GM19099 (cell line): ENCODE results near the gene PARL.

Experiments
- POLR2A ChIP-seq: IDR thresholded peaks from 3 replicates; pipeline ENCODE4 v1.6.1; 2011; ENCODE audit warnings: low read depth; ENCODE audit not compliant: insufficient read length; ENCODE audit errors: extremely low read depth

Gene PARL

DNA sequence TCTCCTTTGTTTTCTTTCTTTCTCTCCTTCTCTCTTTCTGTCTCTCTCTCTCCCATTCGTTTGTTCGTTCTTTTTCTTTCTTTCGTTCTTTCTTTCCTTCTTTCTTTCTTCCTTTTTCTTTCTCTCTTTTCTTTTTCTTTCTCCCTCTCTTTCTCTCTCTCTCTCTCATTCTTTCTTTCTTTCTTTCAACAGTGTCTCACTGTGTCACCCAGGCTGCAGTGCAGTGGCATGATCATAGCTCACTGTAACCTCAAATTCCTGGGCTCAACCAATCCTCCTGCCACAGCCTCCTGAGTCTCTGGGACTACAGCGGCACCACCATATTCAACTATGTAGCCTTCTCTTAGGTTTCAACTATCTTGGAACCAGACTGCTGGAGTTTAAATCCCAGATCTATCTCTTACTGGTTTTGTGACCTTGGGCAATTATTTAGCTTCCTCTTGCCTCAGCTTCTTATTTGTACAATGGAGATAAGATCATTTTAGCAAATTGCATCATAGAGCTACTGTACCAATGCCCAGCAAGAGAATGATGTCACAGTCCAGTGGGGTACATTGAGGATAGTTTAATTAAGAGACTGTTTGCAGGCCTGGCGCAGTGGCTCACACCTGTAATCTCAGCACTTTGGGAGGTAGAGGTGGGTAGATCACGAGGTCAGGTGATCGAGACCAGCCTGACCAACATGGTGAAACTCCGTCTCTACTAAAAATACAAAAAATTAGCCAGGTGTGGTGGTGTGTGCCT, 27.3 kb upstream of the PARL start:
- no peak for TF ChIP-seq POLR2A

DNA sequence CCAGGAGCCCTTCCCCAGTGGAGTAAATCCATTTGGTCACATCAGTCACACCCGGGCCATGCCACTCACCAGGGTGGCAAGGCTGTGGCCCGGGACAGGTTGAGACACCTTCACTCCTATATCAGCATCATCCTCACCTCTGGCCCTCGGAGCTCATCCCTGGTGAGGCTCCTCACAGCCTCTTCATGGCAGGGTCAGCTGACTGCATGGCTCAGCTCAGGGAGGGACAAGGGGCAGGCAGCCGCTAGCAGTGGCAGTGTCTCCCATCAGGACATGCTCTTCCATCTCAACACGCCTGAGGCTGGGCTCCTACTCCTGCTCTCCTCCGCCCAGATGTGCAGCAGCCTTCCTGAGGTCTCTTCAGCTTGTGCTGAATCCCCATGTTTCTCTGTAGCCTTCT, 26.4 kb upstream of the PARL start:
- TF ChIP-seq POLR2A = no peak

DNA sequence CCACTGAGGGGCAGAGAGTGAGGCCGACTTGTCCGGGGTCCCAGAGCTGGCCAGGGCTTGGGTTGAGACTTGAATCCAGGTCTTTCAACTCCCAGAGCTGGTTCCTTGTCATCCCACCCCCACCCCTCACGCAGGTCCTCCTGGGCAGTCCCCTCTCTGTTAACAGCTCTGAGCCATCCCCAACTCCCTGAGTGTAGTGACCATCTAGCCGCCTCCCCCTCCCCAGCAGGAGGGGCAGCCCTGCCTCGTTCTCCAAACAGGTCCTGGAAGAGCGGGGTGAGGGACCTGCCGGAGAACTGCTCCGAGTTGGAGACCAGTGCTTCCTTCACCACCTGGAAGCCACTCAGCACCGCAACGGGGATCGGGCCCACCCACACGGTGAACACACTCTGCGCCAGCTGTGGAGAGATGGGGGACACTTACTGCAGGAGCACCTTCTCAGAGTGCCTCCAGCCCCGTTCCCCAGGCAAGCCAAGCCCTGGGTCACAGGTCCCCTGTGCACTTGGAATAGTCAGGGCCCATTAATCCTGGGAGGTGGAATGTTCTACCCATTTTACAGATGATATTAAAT, 24.4 kb upstream of the PARL start:
- TF ChIP-seq POLR2A = no peak

DNA sequence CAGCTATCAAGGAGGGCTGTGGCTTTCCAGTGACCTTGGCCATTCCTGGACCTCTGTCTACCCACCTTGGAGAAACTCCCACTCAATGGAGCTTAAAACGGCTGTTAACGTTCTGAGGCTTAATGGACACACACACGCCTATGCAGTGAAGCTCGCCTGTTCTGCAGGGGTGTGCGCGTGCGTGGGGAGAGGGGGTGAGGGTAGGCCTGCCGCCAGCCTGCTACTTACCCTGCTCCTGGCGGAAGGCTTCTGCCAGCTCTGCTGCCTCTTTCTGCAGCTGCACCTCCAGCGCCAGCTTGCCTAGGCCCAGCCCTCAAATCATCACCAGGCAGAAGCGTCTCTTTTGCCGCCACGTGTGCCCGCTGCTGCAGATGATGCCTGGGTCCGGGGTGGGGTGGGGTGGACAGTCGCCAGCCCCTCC, 23.2 kb upstream of the PARL start:
- no peak for TF ChIP-seq POLR2A

DNA sequence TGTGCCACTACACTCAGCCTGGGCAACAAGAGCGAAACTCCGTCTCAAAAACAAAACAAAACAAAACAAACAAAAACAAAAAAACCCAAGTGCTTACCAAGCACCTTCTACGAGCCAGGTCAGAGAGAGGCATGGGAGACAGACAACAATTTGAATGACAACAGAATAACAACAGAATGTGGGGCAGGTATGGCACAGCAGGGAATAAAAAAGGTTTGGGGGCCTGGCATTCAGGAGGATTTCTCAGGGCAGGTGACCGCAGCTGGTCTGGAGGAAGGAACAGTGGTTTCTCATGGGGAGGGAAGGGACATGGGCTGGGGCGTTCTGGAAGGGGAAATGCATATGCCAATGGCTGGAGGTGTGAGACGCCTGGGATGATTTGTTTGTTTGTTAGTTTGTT, 22.5 kb upstream of the PARL start:
- TF ChIP-seq POLR2A = no peak

DNA sequence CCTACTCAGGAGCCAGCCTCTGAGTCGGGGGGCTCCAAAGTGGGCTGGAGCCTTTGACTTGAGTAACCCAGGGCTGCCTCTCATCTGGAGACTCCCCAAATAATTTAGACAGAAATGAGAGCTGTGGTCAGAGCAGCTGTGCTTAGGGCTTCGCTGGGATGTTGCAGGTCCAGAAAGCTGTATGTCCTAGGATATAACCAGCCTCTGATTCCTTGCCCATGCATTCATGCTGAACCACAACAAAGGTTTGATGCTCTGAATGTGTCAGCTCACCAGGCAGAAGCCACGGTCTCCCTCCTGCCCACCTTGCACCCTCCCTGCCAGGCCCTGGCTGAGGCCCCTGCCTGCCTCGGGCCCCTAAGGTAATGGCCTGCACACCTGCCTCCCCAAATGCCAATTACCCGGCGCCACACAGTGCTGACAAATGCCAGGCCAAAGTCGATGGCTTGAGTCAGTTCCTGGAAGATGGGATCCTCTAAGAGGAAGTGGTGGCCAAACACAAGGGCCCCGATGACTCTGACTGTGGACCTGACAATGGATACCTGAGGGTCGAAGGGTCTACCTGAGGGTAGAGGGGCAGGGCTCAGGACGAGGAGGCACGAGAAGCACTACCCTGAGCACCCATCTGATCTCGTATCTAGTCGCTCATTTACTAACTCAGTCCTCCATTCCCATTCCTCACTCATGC, 21.7 kb upstream of the PARL start:
- no peak for TF ChIP-seq POLR2A

DNA sequence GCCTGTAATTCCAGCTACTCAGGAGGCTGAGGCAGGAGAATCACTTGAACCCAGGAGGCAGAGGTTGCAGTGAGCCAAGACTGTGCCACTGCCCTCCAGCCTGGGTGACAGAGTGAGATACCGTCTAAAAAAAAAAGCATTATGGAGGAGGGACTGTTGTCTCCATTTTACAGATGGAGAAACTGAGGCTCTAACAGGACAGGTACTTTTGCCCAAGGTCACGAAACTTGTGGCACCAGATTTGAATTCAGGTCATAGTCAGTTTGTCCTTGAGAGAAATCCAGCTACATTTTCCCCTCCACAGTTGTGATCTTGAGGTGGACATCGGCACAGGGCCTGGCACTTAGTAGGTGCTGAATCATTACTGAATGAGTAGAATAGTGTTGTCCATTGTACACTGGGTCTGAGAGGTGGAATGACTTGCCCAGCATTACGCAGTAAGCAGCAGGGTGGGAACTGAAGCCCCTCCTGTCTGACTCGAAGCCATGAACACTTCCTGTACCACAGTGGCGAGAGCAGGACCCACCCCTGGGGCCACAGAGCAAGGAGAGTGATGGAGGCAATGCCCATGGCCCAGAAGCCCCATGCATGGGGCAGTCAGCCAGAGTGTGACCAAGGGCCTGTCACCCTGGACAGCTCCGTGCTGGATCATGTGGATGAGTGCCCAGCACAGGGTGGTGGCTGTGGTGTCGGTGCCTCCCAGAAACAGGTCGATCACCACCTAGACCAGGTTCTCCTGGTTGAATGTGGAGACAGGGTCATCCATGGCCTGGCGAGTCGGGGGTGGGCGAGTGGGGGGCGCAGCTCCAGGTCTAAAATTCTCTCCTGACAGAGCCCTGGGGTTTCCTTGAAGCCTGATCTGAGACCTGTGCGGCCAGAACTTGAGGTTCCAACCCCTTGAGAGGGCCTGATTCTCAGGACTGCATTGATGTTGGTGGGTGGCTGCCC, 20.4 kb upstream of the PARL start:
- TF ChIP-seq POLR2A = no peak

DNA sequence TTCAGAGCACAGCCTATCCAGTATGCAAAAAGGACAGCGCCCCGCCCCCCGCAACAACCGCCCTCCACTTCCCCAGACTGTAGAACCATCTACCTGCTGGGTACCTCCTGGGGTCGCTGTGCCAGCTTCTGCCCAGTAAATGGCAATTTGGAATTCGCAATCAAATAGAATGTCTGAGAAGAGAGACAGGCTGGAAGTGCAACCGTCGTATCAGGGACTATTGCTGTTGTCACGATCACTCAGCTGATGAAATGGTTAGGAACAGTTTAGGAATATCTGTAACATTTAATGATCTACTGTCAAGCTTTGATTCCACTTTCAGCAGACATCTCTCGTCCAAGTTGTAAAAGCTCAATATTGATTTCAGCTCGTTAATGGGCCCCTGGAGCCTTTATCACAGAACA, 13.3 kb upstream of the PARL start:
- TF ChIP-seq POLR2A = no peak

DNA sequence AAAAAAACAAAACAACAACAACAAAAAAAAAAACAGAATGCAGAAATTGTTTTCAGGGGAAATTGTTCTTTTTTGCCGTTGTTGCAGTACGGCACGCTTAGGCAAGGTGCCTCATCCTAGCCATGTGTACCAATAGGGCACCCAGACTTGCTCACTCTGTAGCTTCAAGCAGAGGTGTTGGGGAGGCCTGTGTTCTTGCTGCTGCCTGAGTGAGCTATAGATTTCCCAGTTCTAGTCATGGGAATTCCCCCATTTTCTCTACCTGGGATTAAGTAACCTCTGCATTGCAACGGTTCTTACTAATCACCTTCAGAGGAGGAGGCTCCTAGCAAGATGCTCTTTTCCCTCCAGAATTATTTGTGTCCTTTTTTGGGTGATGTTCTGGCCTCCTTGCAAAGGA, 12.9 kb upstream of the PARL start:
- TF ChIP-seq POLR2A = no peak

DNA sequence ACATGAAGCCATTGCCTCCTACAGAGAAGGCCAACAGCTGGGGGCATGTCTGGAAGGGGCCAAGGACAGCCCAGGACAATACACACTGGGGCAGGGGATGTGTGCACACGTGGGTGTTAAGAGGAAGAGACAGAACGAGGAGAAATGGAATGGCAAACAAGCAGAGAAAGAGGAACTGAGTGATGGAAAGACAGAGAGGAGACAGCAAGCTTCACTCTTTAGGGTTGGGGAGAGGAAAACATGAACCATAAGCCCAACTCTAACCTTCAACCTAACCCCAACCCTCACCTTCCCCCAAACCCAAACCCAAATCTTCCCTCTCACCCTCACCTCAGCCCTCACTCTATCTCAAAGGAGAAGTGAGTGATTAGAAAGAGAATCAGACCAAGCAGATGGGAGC, 11.9 kb upstream of the PARL start:
- TF ChIP-seq POLR2A = no peak

DNA sequence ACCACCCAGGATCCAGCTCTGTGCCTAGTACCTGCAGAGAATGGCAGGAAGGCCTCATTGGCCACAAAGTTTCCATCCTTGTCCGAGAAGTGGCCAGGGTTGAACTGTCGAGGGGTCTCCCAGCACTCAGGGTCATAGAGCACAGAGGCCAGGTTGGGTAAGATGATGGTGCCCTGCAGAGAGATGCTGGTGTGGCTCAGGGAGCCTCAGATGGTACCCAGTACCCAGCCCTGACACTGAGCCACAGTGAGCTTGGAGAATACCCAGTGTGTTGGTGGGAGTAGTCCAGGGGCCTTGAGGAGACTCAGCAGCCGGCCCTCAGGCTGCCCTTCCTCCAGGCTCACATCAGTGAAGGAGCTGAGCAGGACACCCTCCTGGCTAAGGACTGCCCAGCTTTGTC, 11.5 kb upstream of the PARL start:
- TF ChIP-seq POLR2A = no peak

DNA sequence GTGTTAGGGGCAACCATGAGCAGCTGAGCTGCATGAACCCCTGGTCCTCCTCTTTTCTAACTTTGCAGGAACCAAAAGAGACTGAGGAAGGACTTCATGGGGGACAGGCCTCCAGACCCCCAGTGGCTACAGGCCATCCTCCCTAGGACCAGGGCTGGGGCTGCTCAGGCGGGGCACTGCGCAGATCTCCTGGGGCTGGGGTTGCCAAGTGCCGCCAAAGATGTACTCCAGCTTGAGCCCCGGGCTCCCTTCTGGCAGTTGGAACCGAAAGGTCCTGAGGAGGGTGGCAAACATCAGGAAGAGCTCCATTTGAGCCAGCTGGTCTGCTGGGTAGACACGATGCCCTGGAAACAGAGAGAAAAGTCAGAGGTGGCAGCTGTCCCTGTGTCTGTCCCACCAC, 11.1 kb upstream of the PARL start:
- no peak for TF ChIP-seq POLR2A

DNA sequence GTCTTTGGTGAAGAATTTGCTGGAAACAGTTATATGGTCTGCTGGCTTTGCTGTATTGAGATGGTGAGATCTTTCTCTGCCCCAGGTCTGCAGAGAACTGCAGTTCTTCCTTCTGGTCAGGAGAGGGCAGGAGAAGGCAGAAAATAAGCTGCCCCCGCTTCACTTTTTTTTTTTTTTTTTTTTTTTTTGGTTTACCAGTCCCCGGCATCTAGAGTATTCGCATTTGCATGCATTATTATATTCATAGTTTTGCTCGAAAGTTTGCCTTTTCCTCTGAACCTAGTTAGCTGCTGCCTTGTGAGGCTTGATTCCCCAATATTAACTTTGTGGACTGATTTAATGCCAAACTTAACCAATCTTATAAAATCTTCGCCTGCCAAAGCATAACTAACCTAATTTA, 10.6 kb upstream of the PARL start:
- TF ChIP-seq POLR2A = no peak

DNA sequence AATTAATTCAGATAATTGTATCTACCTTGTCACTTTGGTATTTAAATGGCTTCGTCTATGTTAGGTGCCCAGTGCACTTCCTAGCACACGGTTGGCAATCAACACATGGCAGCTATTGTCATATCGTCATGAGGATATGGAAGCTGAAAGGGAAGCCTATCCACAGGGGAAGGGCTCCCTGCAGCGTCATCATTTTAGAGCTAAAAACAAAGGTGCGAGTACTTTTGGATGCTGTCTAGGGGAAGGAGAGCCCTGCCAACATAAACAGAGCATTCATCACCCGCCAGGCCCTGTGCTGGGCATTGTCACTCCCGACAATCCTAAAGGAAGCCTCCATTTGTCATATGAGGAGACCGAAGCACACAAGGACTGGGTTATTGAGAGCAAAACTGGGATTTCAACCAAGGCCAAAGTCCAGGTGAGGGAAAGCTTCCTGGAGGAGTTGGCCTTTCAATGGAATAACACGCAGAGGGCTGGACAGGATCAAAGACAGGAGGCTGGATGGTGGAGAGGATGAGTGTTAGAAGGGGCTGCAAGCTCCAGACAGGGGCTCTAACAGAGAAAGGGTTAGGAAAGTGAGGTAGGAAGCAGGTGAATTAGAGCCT, 8.0 kb upstream of the PARL start:
- no peak for TF ChIP-seq POLR2A

DNA sequence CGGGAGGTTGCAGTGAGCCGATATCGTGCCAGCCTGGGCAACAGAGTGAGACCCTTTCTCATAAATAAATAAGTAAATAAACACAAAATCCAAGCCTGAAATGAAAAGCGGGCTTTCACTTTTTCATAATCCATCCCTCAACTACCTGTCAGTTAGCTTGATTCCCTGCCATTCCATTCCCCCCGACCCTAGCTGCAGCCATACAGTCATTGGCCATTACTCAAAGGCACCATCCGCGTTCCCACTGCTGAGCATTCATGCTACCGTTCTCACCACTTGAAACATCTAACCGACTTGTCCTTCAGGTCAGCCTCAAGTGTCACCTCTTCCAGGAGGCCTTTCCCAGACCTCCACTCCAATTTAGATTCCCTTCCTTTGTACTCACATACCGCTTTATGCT, 1.1 kb upstream of the PARL start:
- TF ChIP-seq POLR2A = no peak
